Heart right ventricle (tissue), 16 donors: ENCODE data around the gene RXRA. TPM values are rescaled to one million over a fixed set of nuclear protein-coding genes. Genes with fewer than 3 reads are reported as not detected.
A peak's percentile ranks its signal among the peaks of the same experiment; 100 is the strongest.

Experiments used
- ATAC-seq, 8 donors: fragments of 200-7000 bp; cut with Tn5 transposase; one replicate each; pipeline ENCODE4 v1.9.1; 2020; ENCODE audit warnings: mild to moderate bottlenecking in 8 of 8, moderate library complexity in 8 of 8, moderate number of reproducible peaks in 1 of 8
- DNase-seq, 2 donors: peaks; one replicate each; pipeline ENCODE4 v3.0.0-alpha.2; 2020
- H3K27ac ChIP-seq, 10 donors: fragments of 200-600 bp; sonication (generic) in 2 of 10; one replicate each; pipeline versions ENCODE4 v1.5.0 to v1.8.0; 2020 to 2022; ENCODE audit warnings: mild to moderate bottlenecking in 3 of 10
- H3K27me3 ChIP-seq, 7 donors: fragments of 200-600 bp; one replicate each; pipeline ENCODE4 v1.8.0; 2021 to 2022; ENCODE audit warnings: mild to moderate bottlenecking in 2 of 7
- H3K36me3 ChIP-seq, 9 donors: fragments of 200-600 bp; sonication (generic) in 1 of 9; one replicate each; pipeline versions ENCODE4 v1.5.0 to v1.8.0; 2020 to 2022; ENCODE audit warnings: mild to moderate bottlenecking in 2 of 9
- H3K4me1 ChIP-seq, 9 donors: fragments of 200-600 bp; sonication (generic) in 1 of 9; one replicate each; pipeline versions ENCODE4 v1.5.0 to v1.8.0; 2020 to 2022; ENCODE audit warnings: mild to moderate bottlenecking in 4 of 9
- H3K4me3 ChIP-seq, 10 donors: fragments of 200-600 bp; sonication (generic) in 2 of 10; one replicate each; pipeline versions ENCODE4 v1.5.0 to v1.8.0; 2020 to 2022; ENCODE audit warnings: mild to moderate bottlenecking in 7 of 10, moderate library complexity in 2 of 10
- H3K9me3 ChIP-seq, 11 donors: fragments of 200-600 bp in 10 of 11; sonication (generic) in 2 of 11; one replicate each; pipeline versions ENCODE4 v1.5.0 to v1.8.0; 2013 to 2022; ENCODE audit warnings: mild to moderate bottlenecking in 2 of 11, control low read depth in 1 of 11, moderate library complexity in 1 of 11
- WGBS, 2 donors: extraction: QIAGEN DNeasy Blood & Tissue Kit; methylation state at CpG; one replicate each; pipeline ENCODE4 v1.1.7; 2013; ENCODE audit warnings: inconsistent platforms in 1 of 2; 5-methylcytosine and 5-hydroxymethylcytosine counted together
- intact Hi-C, 10 donors: fragments of 100-400 bp; cut with DNase I; formaldehyde crosslinking; loops; one replicate each; pipeline versions ENCODE4 v1.11.1 to v1.14.2; 2022
- polyA plus RNA-seq, 2 donors: library from polyadenylated mRNA; stranded (reverse); fragments of 200-250 nt; gene quantifications; one replicate each; pipeline ENCODE4 v1.2.3, GENCODE V29; 2013
- total RNA-seq, 10 donors: library from RNA; stranded (reverse); fragmentation: NEBNext Ultra II Directional in 3 of 10; extraction: Animal tissue kit (Norgen Biotek cat#: 25700) in 3 of 10; gene quantifications; one replicate each; pipeline versions ENCODE4 v1.2.1 to v1.2.4, GENCODE V29; 2021 to 2023
- TF ChIP-seq, protein P1 (sequence below), 9 donors: fragments of 200-600 bp; sonication (generic) in 2 of 9; IDR thresholded peaks; one replicate each; pipeline versions ENCODE4 v1.5.0 to v1.8.0; 2021 to 2022; ENCODE audit warnings: antibody characterized with exemption in 9 of 9, mild to moderate bottlenecking in 5 of 9, moderate library complexity in 1 of 9
- donor health status: Arrhythmogenic right ventricular cardiomyopathy.
- donor health status: ischemic (EF 13 %, LVEDD 7.1; RV severe dilation, severe dysfunction).
- donor health status: healthy with polysubstance abuse.
- donor health status: DM: no; HTN: yes; CAD: no.
- donor health status: DM: no; HTN: no; CAD: no.
- donor health status: ischemic (EF 25% LVEDD 6.9; RV normal size, moderate dysfunction).
- donor health status: ischemic (EF 25% LVEDD 5.7; RV mildly dilated, moderate dysfunction).
- donor health status: healthy.
- donor health status: DM: yes; HTN: yes; CAD: no.
- donor health status: Ischemic cardiomyopathy.
- donor health status: ischemic (EF 35%, LVEDD 5.7; RV mildly dilated, moderate dysfunction).
- donor health status: nonischemic (EF 11% LVEDD 7.7; RV severe dilation, severe dysfunction).
- donor health status: DM: yes; HTN: yes; CAD: no.
- donor health status: PGD.
- donor health status: ischemic (EF 29% LVEDD 5.4; RV normal size, mild dysfunction).
- donor health status: nonischemic (EF 23%, LVEDD 6.1; RV moderate dilation, normal function).

The RXRA gene
- total and polyA plus RNA-seq, 12 donors: 22.6 to 92.3 (median 42.0) TPM

DNA sequence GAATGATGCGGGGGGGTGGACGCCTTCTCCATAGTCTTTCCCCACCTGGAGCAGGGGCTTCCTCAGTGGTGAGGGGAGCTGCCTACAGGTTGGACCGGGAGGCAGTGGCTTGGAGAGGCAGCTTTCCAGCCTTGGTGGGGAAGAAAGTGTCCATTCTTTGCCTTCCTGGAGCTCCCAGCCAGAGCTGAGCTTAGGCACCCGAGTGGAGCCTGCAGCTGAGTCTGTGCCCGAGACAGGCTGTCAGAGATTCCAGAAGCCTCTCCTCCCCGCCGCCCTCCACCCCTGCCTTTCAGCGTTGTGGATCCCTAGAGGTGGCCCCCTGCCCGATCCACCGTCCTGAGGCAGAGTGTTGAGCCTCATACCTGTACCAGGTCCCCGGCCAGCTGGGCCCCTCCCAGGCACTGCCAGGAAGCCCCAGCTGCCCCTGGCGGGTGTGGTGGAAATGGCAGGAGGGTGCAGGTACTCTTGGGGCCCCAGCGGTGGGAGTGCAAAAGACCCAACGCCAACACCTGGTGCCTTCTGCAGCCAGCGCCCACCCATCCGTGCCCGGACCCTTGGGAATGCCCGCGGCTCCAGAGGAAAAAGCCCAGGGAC, 112.0 kb downstream of the RXRA start:
- Histone ChIP-seq H3K4me3 (no peak overlapping the region), H3K4me1 (peaks cover 47 to 90% (median 81%) of the 10 kb centered on the region in 9 donors), H3K27ac (peak overlapping the region in 2 of 10 donors; percentile 13 to 51), H3K36me3 (peaks cover 0 to 40% (median 21%) of the 10 kb centered on the region in 9 donors), H3K9me3 (no peaks in the 10 kb centered on the region), H3K27me3 (peaks cover 0 to 9% (median 0%) of the 10 kb centered on the region in 7 donors)
- TF ChIP-seq, protein P1, sequence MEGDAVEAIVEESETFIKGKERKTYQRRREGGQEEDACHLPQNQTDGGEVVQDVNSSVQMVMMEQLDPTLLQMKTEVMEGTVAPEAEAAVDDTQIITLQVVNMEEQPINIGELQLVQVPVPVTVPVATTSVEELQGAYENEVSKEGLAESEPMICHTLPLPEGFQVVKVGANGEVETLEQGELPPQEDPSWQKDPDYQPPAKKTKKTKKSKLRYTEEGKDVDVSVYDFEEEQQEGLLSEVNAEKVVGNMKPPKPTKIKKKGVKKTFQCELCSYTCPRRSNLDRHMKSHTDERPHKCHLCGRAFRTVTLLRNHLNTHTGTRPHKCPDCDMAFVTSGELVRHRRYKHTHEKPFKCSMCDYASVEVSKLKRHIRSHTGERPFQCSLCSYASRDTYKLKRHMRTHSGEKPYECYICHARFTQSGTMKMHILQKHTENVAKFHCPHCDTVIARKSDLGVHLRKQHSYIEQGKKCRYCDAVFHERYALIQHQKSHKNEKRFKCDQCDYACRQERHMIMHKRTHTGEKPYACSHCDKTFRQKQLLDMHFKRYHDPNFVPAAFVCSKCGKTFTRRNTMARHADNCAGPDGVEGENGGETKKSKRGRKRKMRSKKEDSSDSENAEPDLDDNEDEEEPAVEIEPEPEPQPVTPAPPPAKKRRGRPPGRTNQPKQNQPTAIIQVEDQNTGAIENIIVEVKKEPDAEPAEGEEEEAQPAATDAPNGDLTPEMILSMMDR (IDR thresholded peaks at IDR 0.05): no peak
- DNase-seq (no peak), ATAC-seq (no peak)
- 83 to 85% methylated on average over 19 of the region's 19 CpGs for WGBS, 2 donors
- intact Hi-C loops: loop anchor here in 8 of 10 donors (2.0 to 10.0 kb wide), 7 partner anchors 36 to 111 kb away; partner anchors contain the start of gene RXRA (in 4 of the 8)

DNA sequence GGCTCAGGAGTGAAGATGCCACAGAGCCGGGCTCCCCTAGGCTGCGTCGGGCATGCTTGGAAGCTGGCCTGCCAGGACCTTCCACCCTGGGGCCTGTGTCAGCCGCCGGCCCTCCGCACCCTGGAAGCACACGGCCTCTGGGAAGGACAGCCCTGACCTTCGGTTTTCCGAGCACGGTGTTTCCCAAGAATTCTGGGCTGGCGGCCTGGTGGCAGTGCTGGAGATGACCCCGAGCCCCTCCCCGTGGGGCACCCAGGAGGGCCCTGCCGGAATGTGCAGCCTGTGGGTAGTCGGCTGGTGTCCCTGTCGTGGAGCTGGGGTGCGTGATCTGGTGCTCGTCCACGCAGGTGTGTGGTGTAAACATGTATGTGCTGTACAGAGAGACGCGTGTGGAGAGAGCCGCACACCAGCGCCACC, 113.1 kb downstream of the RXRA start:
- H3K36me3 ChIP-seq: peaks cover 0 to 32% (median 14%) of the 10 kb centered on the region in 9 donors
- 67 to 75% methylated on average over 23 of the region's 23 CpGs for WGBS, 2 donors
- DNase-seq (no peak), ATAC-seq (peak in 1 of 8 donors; percentile 0)
- H3K9me3 ChIP-seq: no peaks in the 10 kb centered on the region
- TF ChIP-seq, protein P1 (IDR thresholded peaks at IDR 0.05): no peak
- peaks cover 46 to 87% (median 78%) of the 10 kb centered on the region in 9 donors for H3K4me1 ChIP-seq
- H3K27ac ChIP-seq: peak overlapping the region in 3 of 10 donors; percentile 20 to 51 (median 41)
- H3K4me3 ChIP-seq: no peak overlapping the region
- H3K27me3 ChIP-seq: peaks cover 0 to 9% (median 0%) of the 10 kb centered on the region in 7 donors
- intact Hi-C loops: loop anchor here in 8 of 10 donors (2.0 to 10.0 kb wide), 7 partner anchors 37 to 113 kb away; partner anchors contain the start of gene RXRA (in 4 of the 8)

DNA sequence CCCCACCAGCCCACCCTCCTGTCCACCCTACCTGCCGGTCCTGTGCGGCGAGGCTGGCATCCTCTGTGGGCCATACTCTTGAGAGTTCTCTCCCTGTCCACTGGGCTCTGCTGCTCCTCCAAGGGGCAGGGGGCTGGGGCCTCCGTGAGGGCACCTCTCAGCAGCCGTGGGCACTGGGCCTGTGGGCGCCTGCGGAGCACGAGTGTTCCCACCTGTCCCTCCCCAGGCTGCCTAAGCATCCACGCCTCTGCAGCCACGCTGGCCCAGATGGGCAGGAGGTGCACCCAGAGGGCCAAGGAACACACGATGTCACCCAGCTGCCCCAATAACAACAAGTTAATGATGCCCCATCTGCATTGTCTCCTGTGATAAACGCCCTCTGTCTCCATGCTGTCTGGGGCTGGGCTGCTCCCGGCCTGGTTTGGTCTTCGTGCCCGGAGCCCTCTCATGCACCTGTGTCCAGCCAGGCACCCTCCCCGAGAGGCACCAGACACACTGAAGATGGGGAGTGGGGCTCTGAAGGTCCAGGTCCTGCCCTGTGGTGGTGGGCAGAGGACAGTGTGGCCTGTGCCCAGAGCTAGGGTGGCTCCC, 114.5 kb downstream of the RXRA start:
- no peaks in the 10 kb centered on the region for H3K9me3 ChIP-seq
- H3K27ac ChIP-seq: no peak overlapping the region
- 72 to 74% methylated on average over 16 of the region's 16 CpGs for WGBS, 2 donors
- intact Hi-C loops: loop anchor here in 3 of 10 donors (5.0 kb wide), 3 partner anchors 33 to 173 kb away; partner anchors contain the start of gene RXRA (in 1 of the 3)
- H3K36me3 ChIP-seq: peaks cover 0 to 25% (median 12%) of the 10 kb centered on the region in 9 donors
- H3K27me3 ChIP-seq: peaks cover 0 to 9% (median 0%) of the 10 kb centered on the region in 7 donors
- ATAC-seq (no peak), DNase-seq (peak in 1 of 2 donors; percentile 18)
- TF ChIP-seq, protein P1 (IDR thresholded peaks at IDR 0.05): no peak
- H3K4me3 ChIP-seq: no peak overlapping the region
- H3K4me1 ChIP-seq: peaks cover 34 to 73% (median 64%) of the 10 kb centered on the region in 9 donors

DNA sequence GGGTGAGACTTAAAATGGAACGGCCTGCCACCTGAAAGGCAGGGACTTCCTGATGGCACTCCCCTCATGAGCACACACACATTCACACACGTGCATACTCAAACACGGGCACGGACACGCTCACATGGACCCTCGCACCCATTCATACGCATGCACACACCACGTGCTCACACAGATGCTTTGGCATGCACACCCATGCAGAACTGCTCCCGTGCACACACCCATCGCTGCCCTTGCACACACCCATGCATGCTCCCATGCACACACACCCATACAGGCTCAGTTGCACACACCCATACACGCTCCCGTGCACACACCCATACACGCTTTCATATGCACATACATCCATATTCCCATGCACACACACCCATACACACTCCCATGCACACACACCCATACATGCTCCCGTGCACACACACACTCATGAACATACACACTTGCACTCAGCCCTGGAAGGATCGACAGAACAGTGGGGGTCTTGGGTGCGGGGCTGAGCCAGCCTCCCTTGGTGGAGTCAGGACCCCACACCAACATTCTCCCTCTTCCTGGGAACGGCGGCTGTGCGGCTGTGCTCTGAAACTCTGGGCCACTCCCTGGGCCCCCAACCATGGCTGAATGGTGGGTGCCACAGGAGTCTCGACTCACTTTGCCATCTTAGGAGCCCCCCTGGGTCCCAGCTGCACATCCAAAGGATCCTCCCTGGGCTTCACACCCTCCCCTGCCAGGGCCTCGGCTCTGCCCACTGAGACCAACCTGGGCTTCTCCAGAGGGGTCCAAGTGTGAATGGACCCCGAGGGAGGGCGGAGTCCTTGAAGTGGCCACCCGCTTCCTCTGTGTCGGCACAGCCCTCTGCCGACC, 115.2 kb downstream of the RXRA start:
- 56 to 64% methylated on average over 26 of the region's 26 CpGs for WGBS, 2 donors
- H3K4me1 ChIP-seq: peaks cover 29 to 66% (median 57%) of the 10 kb centered on the region in 9 donors

More for the DNA sequence above, 115.2 kb downstream of the RXRA start:
- no peaks in the 10 kb centered on the region for H3K9me3 ChIP-seq
- DNase-seq (peak in 1 of 2 donors; percentile 16), ATAC-seq (no peak)
- TF ChIP-seq, protein P1 (IDR thresholded peaks at IDR 0.05): no peak
- H3K36me3 ChIP-seq: peaks cover 0 to 17% (median 5%) of the 10 kb centered on the region in 9 donors
- H3K4me3 ChIP-seq: no peak overlapping the region
- peaks cover 0 to 9% (median 0%) of the 10 kb centered on the region in 7 donors for H3K27me3 ChIP-seq
- intact Hi-C loops: loop anchor here in 6 of 10 donors (2.0 to 5.0 kb wide), 5 partner anchors 34 to 271 kb away; partner anchors contain the start of gene RXRA (in 1 of the 6)
- H3K27ac ChIP-seq: no peak overlapping the region
